HepG2 (cell line): ENCODE measurements around the gene TLR9. TPM values are rescaled to one million over a fixed set of nuclear protein-coding genes. Genes with fewer than 3 reads are reported as not detected.

Experiments
- ARID4A ChIP-seq: sonication (generic); formaldehyde crosslinking; IDR thresholded peaks from 2 replicates; pipeline ENCODE4 v1.5.0; 2020; ENCODE audit warnings: mild to moderate bottlenecking, missing genetic modification reagents, borderline replicate concordance
- CCDC6 ChIP-seq: sonication (generic); formaldehyde crosslinking; IDR thresholded peaks from 2 replicates; pipeline ENCODE4 v1.8.1; 2022; ENCODE audit warnings: mild to moderate bottlenecking, missing genetic modification reagents, moderate library complexity
- HNF1A ChIP-seq, 2 experiments: sonication (generic) in 1 of 2; formaldehyde crosslinking in 1 of 2; IDR thresholded peaks; 2 replicates each; pipeline versions ENCODE4 v1.4.0 to v1.6.1; 2016 to 2020; ENCODE audit warnings: borderline replicate concordance in 1 of 2, low read depth in 1 of 2, mild to moderate bottlenecking in 1 of 2, missing genetic modification reagents in 1 of 2
- KMT2B ChIP-seq: IDR thresholded peaks from 2 replicates; pipeline ENCODE4 v1.6.1; 2016; ENCODE audit warnings: missing genetic modification reagents, missing compliant biosample characterization
- MED13 ChIP-seq: sonication (generic); formaldehyde crosslinking; IDR thresholded peaks from 2 replicates; pipeline ENCODE4 v1.5.0; 2020; ENCODE audit warnings: missing genetic modification reagents
- SRY ChIP-seq: sonication (generic); formaldehyde crosslinking; IDR thresholded peaks from 2 replicates; pipeline ENCODE4 v1.8.0; 2022; ENCODE audit warnings: mild to moderate bottlenecking, missing genetic modification reagents
- ZFY ChIP-seq: sonication (generic); formaldehyde crosslinking; IDR thresholded peaks from 2 replicates; pipeline ENCODE4 v1.4.0; 2020; ENCODE audit warnings: missing genetic modification reagents
- ZNF235 ChIP-seq: sonication (generic); formaldehyde crosslinking; IDR thresholded peaks from 2 replicates; pipeline ENCODE4 v1.8.1; 2023; ENCODE audit warnings: mild to moderate bottlenecking, missing genetic modification reagents, borderline replicate concordance
- ZNF616 ChIP-seq: sonication (generic); formaldehyde crosslinking; IDR thresholded peaks from 2 replicates; pipeline ENCODE4 v1.5.0; 2020; ENCODE audit warnings: low read depth, mild to moderate bottlenecking, missing genetic modification reagents
- polyA plus RNA-seq, 8 experiments: library from polyadenylated mRNA; depleted of rRNA in 3 of 8; stranded (reverse) in 7 of 8; unstranded in 1 of 8; fragments of >200 nt; fragmentation: Illumina TruSeq in 4 of 8; extraction: Trizol in 4 of 8; gene quantifications; 2 replicates each; pipeline versions ENCODE4 v1.2.1 to v1.2.3, GENCODE V29; 2011 to 2016; ENCODE audit warnings: low read depth in 4 of 8, missing spikeins in 1 of 8, mixed read lengths in 1 of 8; ENCODE audit not compliant: insufficient read depth in 1 of 8
- total RNA-seq, 5 experiments: library from RNA; depleted of rRNA; stranded (reverse); fragments of >200 nt; fragmentation: Illumina TruSeq; extraction: Trizol; gene quantifications; 2 replicates each; pipeline ENCODE4 v1.2.3, GENCODE V29; 2016; ENCODE audit warnings: low read depth in 1 of 5
- TF ChIP-seq, protein P1 (sequence below): sonication (generic); formaldehyde crosslinking; IDR thresholded peaks from 2 replicates; pipeline ENCODE4 v1.4.0; 2020; ENCODE audit warnings: missing genetic modification reagents

TLR9 gene
- total and polyA plus RNA-seq, 2 of the 13 experiments (the other 11 are each of a cell fraction or from before 2014, with no cell fraction given), result not detected

DNA sequence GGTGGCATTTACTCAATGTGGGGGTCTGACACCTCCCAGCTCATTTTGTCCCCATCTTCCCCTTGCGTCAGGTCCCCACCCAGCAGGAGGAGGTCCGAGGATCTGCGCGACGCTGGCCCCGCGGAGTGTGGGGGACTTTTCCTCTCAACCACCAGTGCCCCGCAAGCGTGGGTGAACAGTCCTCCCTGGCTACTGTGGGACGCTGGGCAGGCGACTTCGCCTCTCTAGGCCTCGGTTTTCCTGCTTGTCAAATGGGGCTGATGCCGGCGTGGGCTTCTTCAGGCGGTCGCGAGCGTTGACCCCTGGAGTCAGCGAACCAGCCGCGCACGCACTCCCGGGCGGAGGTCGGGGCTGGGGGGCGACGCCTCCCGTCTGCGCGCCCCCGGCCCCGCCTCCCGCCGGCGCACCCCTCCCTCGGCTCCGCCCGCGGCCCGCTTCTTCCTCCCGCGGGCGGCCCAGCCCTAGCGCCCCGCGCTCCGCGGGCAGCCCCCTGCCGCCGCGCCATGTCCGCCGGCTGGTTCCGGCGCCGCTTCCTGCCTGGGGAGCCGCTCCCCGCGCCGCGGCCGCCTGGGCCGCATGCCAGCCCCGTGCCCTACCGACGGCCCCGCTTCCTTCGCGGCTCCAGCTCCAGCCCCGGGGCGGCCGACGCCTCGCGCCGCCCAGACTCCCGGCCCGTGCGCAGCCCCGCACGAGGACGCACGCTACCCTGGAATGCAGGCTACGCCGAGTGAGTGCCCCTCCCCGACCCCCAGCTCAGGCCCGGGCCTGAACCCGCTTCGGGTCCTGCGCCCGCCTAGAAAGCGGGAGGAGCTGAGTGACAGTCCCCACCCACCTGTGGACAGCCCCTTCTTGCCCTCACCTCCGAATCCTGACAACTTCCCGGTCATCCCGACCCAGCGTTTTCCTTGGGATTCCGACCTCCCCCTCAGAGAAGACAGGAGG lies 20.1 kb upstream of the TLR9 start, which contains the start of gene PPM1M (continued):
- TF ChIP-seq, protein P1, sequence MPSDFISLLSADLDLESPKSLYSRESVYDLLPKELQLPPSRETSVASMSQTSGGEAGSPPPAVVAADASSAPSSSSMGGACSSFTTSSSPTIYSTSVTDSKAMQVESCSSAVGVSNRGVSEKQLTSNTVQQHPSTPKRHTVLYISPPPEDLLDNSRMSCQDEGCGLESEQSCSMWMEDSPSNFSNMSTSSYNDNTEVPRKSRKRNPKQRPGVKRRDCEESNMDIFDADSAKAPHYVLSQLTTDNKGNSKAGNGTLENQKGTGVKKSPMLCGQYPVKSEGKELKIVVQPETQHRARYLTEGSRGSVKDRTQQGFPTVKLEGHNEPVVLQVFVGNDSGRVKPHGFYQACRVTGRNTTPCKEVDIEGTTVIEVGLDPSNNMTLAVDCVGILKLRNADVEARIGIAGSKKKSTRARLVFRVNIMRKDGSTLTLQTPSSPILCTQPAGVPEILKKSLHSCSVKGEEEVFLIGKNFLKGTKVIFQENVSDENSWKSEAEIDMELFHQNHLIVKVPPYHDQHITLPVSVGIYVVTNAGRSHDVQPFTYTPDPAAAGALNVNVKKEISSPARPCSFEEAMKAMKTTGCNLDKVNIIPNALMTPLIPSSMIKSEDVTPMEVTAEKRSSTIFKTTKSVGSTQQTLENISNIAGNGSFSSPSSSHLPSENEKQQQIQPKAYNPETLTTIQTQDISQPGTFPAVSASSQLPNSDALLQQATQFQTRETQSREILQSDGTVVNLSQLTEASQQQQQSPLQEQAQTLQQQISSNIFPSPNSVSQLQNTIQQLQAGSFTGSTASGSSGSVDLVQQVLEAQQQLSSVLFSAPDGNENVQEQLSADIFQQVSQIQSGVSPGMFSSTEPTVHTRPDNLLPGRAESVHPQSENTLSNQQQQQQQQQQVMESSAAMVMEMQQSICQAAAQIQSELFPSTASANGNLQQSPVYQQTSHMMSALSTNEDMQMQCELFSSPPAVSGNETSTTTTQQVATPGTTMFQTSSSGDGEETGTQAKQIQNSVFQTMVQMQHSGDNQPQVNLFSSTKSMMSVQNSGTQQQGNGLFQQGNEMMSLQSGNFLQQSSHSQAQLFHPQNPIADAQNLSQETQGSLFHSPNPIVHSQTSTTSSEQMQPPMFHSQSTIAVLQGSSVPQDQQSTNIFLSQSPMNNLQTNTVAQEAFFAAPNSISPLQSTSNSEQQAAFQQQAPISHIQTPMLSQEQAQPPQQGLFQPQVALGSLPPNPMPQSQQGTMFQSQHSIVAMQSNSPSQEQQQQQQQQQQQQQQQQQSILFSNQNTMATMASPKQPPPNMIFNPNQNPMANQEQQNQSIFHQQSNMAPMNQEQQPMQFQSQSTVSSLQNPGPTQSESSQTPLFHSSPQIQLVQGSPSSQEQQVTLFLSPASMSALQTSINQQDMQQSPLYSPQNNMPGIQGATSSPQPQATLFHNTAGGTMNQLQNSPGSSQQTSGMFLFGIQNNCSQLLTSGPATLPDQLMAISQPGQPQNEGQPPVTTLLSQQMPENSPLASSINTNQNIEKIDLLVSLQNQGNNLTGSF (CRISPR knock-in tag), result peak; percentile 90
- TF ChIP-seq SRY (CRISPR knock-in tag) (no peak; the same call in 1 of the 2 replicates), ZNF616 (peak; percentile 83; the same call in 1 of the 2 replicates), CCDC6 (CRISPR knock-in tag) (peak; percentile 63; the same call in 1 of the 2 replicates), HNF1A (IDR thresholded peaks at IDR 0.05; ENCODE audit: low read depth) (no peak), HNF1A (CRISPR knock-in tag; IDR thresholded peaks at IDR 0.05; ENCODE audit: borderline replicate concordance) (peak; percentile 23; the same call in 1 of the 2 replicates), ARID4A (CRISPR knock-in tag) (peak; percentile 16; the same call in 1 of the 2 replicates), ZFY (CRISPR knock-in tag) (peak; percentile 87), KMT2B (CRISPR knock-in tag) (no peak), MED13 (CRISPR knock-in tag) (0 out of 2 replicates have a peak, but pooled peaks have one; percentile 36), ZNF235 (no peak)
